AG10803 (cell line): ENCODE results near the gene CLIC1.

Source experiments
- DNase-seq: peaks from one replicate; pipeline ENCODE4 v3.0.0; 2010; ENCODE audit warnings: low read depth
- H3K4me3 ChIP-seq: 2 replicates; pipeline ENCODE4 v1.5.1; 2011; ENCODE audit warnings: mild to moderate bottlenecking, low read length, control low read depth
- CTCF ChIP-seq: conservative IDR thresholded peaks from 2 replicates; pipeline ENCODE4 v1.5.1; 2011; ENCODE audit warnings: mild to moderate bottlenecking, low read length, control low read depth, inconsistent platforms

Gene CLIC1

GRCh38 chr6:31697555-31697954 lies 38.8 kb downstream of the CLIC1 start:
- no peak for DNase-seq
- no peak for TF ChIP-seq CTCF

GRCh38 chr6:31693535-31693934 lies 42.8 kb downstream of the CLIC1 start:
- H3K4me3 ChIP-seq = no peak overlapping the region
- no peak for DNase-seq
- TF ChIP-seq CTCF = no peak

More at GRCh38 chr6:31697555-31697954, 38.8 kb downstream of the CLIC1 start:
- H3K4me3 ChIP-seq = no peak overlapping the region

- no peak for DNase-seq
- no peak for TF ChIP-seq CTCF
- H3K4me3 ChIP-seq = no peak overlapping the region
Measured at GRCh38 chr6:31692886-31693285, 43.4 kb downstream of the CLIC1 start.

- no peak for DNase-seq
- TF ChIP-seq CTCF = no peak
Measured at GRCh38 chr6:31692353-31692752, 44.0 kb downstream of the CLIC1 start.

GRCh38 chr6:31691564-31692108 lies 44.7 kb downstream of the CLIC1 start:
- no peak overlapping the region for H3K4me3 ChIP-seq
- no peak for DNase-seq
- no peak for TF ChIP-seq CTCF

More at GRCh38 chr6:31692353-31692752, 44.0 kb downstream of the CLIC1 start:
- no peak overlapping the region for H3K4me3 ChIP-seq

- H3K4me3 ChIP-seq = no peak overlapping the region
- TF ChIP-seq CTCF = no peak
Measured at GRCh38 chr6:31691078-31691463, 45.3 kb downstream of the CLIC1 start.

GRCh38 chr6:31690231-31691077 lies 45.9 kb downstream of the CLIC1 start:
- no peak for DNase-seq
- H3K4me3 ChIP-seq = no peak overlapping the region
- no peak for TF ChIP-seq CTCF

More at GRCh38 chr6:31691078-31691463, 45.3 kb downstream of the CLIC1 start:
- DNase-seq = no peak
